NOMO-1 treated with DMSO at 0.1 percent for 48 hours (cell line): ENCODE data around the gene MAGI2.

ENCODE experiments used
- DNase-seq: peaks from one replicate; lab custom pipeline; 2025; ENCODE audit not compliant: unreplicated experiment; lab: John Stamatoyannopoulos, UW

MAGI2 gene

GRCh38 chr7:79453558-79454360 lies at the start of gene MAGI2:
Gene MAGI2, minus strand, starts transcription at chr7:79453667. Its CDS starts 347 bp downstream, at chr7:79453320.
- DNase-seq = no peak

GRCh38 chr7:79502151-79502550 lies 48.7 kb upstream of the MAGI2 start:
- DNase-seq = no peak

- no peak for DNase-seq
These were observed 47.3 kb upstream of the MAGI2 start for GRCh38 chr7:79500759-79501158.

DNA sequence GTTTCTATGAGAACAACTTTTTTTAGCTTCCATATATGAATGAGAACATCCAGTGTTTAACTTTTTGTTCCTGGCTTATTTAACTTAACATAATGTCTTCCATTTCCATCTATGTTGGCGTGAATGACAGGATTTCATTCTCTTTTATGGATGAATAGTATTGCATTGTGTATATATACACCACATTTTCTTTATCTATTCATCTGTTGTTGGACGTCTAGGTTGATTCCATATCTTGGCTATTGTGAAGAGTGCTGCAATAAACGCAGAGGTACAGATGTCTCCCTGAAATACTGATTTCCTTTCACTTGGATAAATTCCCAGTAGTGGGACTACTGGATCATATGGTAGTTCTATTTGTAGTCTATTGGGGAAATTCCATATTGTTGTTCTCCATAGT lies 44.3 kb upstream of the MAGI2 start:
- no peak for DNase-seq

GRCh38 chr7:79495544-79496272 lies 42.2 kb upstream of the MAGI2 start:
- DNase-seq = no peak

- no peak for DNase-seq
These were observed 40.6 kb upstream of the MAGI2 start for GRCh38 chr7:79494046-79494445.

GRCh38 chr7:79489371-79489770 lies 35.9 kb upstream of the MAGI2 start:
- no peak for DNase-seq

DNA sequence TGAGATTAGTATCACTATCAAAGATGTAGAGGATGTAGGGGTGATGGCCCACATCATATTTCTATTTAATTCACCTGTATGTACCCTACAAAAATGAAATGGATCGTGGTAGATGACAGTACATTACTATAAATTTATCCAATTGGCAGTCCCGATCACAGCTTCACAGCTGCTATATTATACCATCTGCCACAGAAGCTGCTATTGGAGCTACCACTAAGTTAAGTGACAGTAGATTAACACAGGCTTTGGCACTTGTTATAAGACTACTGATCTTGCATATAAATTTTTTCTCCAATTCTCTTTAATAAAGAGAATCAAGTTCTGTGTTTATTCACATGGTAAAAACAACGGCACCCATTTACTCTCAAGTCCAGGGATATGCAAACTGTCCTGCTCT lies 24.9 kb upstream of the MAGI2 start:
- no peak for DNase-seq

DNA sequence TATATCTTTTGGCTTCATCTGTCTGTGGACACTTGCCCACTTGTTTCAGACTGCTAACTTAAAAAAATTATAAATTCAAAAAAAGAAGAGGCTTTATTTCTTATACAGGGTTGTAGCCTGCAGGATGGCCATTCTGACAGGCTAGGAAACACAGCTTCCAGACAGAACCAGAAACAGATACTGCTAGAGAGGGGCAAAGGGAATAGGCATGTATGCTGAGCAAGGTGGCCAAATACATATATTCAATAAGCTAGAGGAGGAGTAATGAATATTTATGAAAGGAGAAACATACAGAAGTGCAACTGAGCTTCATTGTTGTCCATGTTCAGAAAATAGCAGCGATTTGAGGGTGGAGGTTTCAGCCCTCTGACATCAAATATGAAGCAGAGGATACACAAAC lies 22.0 kb upstream of the MAGI2 start:
- DNase-seq = no peak

- no peak for DNase-seq
These were observed 18.2 kb upstream of the MAGI2 start for GRCh38 chr7:79471699-79472098.

GRCh38 chr7:79471283-79471682 lies 17.8 kb upstream of the MAGI2 start:
- DNase-seq = no peak

GRCh38 chr7:79465551-79465950 lies 12.1 kb upstream of the MAGI2 start:
- no peak for DNase-seq

DNA sequence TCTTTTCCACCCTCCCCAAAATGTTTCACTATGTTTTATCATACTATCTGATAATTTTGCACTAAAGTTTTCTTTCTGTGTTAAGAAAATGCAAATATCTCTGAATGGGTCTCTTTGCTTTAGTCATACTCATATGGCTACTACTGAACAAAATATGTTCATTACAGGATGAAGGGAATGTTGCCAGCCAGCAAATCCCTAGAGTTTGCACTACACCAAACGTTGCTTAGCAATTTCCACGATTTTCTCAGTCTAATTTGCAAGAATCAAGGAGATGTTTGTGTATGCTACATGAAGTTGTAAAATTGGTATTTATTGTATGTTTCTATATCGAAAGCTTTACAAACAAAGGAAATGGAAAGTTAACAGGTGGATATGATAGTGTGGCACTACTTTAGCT lies 10.6 kb upstream of the MAGI2 start:
- no peak for DNase-seq

- DNase-seq = no peak
These were observed 8.9 kb upstream of the MAGI2 start for GRCh38 chr7:79462390-79462789.

DNA sequence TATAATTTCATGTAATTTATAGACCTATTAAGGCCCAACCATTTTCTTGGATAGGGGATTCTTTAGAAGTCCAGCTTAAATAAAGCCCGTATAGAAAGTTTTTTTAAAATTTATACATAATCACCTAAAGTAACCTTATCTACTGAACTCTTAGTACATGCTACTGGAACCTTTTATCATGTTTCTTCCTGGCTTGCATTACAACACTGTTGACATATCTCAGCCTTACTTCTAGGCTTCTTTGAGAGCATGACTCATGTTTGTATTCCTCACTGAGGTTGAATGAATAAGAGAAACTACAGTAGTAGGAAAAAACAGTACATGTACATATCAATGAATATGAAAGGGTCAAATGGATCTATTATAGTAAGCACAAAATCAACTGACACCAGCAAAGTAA lies 8.2 kb upstream of the MAGI2 start:
- no peak for DNase-seq

- DNase-seq = no peak
These were observed 5.9 kb upstream of the MAGI2 start for GRCh38 chr7:79459381-79459780.

- no peak for DNase-seq
These were observed 5.3 kb upstream of the MAGI2 start for GRCh38 chr7:79458796-79459195.

DNA sequence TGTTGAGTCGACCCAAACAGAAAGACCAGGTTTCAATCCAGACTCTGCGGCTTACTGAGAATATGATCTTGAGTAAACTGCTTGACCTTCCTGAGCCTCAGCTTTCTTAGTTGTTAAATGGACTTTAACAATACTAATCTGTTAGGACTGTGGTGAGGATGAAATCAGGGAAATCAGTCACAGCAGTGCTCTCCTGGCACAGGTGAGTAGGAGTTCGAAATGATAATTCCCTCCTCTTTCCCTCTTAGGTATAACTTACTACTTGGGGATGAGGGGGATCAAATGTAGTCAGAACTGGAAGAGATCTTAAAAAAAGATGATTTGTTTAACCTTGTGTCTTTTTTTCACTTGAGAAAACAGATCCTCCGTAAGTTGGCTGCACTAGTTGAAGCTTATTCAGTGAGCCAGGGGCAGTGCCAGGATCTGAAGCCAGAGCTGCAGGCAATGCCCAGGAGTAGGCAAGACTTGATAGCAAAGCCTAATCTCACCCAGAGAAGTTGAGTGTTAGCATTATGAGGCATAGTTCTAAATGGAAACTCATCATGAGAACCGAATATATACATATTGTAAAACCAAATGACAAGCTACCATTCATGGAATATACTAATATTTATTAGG lies 1.8 kb upstream of the MAGI2 start:
- DNase-seq = no peak

GRCh38 chr7:79454361-79454960 lies 994 bp upstream of the MAGI2 start:
- no peak for DNase-seq

GRCh38 chr7:79453266-79453557 lies 255 bp downstream of the MAGI2 start:
- DNase-seq = no peak

GRCh38 chr7:79452495-79453265 lies 787 bp downstream of the MAGI2 start:
- DNase-seq = no peak
